GM10847 (cell line): ENCODE measurements around the gene SH3TC1.

Experiments used
- POLR2A ChIP-seq: IDR thresholded peaks from 2 replicates; pipeline ENCODE4 v1.6.1; 2011; ENCODE audit not compliant: insufficient read length; ENCODE audit errors: extremely low read depth

SH3TC1 gene

DNA sequence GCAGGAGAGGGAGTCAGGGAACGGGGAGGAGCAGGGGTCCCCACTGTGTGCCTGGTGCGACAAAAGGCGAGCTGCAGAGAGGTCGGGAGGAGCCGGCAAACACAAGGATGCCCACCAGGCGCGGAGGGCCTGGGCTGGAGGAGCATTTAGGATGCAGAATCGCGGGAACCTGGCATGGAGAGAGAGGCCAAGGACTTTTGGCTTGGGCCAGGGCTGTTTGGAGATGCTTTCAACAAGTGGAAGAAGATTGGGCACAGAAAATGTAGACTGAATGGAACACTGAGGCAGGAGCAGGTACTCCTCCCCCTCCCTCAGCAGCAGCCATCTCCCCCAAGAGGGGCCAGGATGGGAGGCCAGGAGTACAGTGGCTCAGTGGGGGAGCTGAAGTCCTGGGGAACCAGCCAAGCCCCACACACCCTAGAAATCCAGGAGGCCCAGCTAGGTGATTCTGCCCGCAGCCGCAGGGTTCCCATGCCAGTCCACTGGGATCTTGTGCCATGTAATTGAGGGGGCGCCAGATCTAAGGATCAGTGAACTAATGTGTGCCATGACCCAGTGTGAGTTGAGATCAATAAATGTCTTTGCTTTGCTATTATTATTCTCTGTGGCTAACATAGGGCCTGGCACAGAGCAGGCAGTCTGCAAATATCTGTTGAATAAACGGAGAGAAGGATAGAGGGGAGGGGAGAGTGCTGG is 39.4 kb upstream of the SH3TC1 start:
- no peak for TF ChIP-seq POLR2A

GRCh38 chr4:8160233-8160560 is 38.9 kb upstream of the SH3TC1 start:
- no peak for TF ChIP-seq POLR2A

GRCh38 chr4:8160572-8160971 is 38.5 kb upstream of the SH3TC1 start:
- no peak for TF ChIP-seq POLR2A

DNA sequence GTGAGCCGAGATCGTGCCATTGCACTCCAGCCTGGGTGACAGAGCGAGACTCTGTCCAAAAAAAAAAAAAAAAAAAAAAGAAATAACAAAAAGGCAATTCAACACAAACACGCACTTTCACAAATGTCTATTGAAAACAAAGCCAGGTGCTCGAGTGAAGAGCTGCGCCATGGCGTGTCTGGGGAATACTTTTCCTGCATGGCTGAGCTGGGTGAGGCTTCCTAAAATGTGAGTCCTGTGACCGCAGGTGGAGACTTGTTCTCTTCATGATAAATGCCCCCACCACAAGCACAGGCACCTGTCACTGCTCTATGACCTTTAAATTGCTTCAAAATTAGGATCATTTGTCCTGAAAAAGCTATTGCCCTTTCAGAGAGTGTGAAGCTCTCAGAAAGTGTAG is 36.5 kb upstream of the SH3TC1 start:
- TF ChIP-seq POLR2A, result no peak

GRCh38 chr4:8163026-8163425 is 36.1 kb upstream of the SH3TC1 start:
- TF ChIP-seq POLR2A, result no peak

DNA sequence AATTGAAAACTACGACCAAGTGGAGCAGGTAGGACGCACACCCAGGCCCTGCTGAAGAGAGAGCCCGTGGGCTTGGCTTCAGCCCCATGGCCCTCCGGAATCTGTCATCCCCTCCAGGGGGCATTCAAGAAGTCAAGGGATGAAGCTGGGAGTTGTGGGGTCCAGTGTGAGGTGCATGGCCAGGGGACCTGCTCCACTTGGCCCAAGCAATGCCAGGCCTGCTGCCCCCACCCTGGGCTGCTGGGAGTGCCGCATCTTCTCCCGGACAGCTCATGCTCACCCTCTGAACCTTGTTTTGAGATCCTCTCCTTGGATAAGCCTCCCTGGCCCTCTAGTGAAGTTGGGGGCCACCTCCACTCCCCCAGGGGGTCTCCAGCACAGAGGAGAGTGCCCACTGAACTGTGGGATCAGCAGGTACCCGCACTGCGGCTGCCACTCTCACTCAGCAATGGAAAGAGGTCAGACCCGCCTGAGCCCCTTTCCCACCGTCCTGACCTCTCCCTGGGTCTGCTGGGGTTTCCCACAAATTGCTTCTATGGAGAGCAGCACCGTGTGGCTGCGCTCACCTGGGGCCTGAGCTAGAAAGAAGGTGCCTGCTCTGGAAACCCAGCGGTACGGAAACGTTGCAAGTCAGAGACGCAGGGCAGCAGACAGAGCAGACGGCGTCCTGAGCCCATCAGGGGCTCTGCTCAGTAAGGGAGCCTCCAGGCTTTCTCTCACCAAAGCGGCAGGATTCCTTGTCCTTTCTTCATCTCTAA is 35.5 kb upstream of the SH3TC1 start:
- TF ChIP-seq POLR2A, result no peak

DNA sequence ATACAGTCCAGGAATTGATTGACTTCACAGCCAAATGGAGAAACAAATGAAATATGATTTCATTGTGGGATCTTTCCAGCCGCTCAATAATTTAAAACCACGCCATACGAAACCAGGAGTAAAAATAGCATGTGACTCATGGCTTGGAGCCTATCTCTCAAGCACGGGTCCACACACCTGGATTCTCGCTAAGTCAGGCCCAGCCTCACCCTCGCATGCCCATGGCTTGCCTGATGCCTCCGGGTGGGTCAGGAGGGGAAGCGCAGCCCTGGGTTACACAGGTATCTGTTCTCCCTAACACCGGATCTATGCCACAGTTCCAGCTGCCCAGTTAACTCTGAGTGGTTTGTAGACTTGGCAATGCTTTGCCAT is 34.9 kb upstream of the SH3TC1 start:
- TF ChIP-seq POLR2A, result no peak

- TF ChIP-seq POLR2A, result no peak
Observed at GRCh38 chr4:8164687-8165086, 34.4 kb upstream of the SH3TC1 start.

DNA sequence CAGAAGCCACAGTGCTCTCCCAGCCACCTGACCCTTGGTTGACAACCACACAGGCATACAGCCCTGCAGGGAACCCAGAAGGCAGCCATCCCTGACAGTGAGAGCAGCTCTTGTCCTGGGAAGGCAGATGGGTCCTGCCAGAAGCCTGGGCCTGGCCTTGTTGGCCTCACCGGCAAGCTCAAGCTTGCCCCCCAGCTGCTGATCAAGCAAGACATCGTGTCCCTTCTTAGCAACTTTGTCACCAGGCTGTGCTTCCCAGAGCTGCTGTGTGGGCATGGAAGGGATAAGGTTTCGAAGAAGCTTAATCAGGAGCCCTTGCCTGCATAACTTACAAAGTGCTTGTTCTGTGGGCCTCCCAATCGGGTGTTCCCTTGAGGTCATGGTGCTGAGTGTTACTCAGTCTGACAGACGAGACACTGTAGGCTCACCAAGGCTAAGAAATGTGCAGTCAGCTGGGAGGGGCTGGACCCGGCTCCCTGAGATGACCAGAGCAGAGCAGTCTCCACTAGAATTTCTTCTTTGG is 33.7 kb upstream of the SH3TC1 start:
- no peak for TF ChIP-seq POLR2A

DNA sequence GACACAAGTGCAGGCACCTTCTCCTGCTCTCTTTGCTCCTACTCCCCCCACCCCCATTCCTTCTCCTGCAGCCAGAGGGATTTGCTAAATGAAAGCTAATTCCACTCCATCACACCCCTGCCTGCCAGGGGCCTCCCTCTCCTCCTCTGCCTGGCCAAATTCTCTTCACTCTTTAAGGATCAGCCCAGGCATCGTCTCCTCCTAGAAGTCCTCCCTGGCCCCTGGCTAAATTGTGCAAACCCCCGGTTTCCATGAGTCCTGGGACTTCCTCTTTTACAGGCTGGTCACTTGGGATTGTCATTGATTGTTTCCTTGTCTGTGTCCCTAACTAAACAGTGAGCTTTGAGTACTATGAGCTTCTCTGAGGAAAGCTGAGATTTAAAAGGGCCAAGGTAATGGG is 31.8 kb upstream of the SH3TC1 start:
- no peak for TF ChIP-seq POLR2A

GRCh38 chr4:8167815-8168214 is 31.3 kb upstream of the SH3TC1 start:
- TF ChIP-seq POLR2A, result no peak

- TF ChIP-seq POLR2A, result no peak
Observed at GRCh38 chr4:8168232-8168631, 30.9 kb upstream of the SH3TC1 start.

- no peak for TF ChIP-seq POLR2A
Observed at GRCh38 chr4:8168832-8169598, 30.1 kb upstream of the SH3TC1 start.

DNA sequence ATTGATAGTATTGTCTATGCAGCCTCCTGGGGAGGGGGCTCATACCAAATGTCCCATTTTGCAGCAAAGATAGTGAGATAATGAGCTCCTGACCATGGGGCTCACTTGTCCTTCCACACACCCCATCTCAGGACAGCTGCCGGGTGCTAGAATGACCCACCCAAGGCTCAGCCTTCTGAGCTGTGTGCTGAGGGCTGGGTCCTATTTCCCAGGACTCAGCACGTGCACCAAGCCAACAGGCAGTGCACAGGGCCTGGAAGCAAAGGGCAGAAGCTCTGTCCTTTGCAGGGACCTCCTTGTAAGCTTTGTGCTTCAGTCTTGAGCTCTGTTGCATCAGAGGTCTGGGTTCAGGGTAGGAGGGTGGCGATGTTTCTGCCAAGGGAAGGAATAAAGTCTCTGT is 29.3 kb upstream of the SH3TC1 start:
- TF ChIP-seq POLR2A, result no peak

DNA sequence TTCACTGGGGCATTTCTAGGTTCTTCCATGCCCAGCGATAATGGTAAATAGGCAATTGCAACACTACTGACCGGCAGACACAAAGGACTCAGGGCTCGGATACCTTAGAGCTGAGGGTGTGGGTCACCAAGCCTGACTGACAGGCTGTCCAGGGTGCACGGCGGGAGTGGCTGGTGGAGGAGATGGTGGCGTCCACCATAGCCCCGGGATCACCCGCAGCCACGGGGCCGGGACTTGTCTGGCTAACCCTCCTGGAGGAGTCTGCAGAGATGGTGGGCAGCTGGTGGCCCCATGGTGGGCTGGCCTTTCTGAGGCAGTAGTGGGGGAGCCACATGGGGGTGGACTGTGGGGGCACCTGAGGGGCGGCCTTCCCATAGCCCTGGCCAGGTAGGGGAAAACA is 28.7 kb upstream of the SH3TC1 start:
- no peak for TF ChIP-seq POLR2A

DNA sequence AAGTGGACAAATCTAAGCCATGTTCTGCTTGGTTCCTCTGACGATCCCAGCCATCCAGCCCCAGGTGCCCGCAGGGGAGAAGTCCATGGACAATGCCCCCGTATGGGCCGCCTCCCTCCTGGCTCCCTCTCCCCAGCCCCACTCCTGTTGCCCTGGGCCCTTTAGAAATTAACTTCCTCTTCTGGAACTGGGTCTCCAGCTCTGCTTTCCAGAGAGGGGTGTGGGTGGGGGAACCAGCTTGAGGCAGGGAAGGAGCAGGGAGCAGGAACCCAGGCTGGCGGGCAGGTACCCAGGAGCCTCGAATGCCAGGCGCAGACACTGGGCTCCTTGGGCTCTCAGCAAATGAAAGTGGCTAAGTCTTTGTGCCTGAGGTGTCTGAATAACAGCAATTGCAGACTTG is 27.8 kb upstream of the SH3TC1 start:
- TF ChIP-seq POLR2A, result no peak
